Measurements from ENCODE around the gene IFT43. TPM values are rescaled to one million over a fixed set of nuclear protein-coding genes. Genes with fewer than 3 reads are reported as not detected.
A peak's percentile ranks its signal among the peaks of the same experiment; 100 is the strongest.

Gene IFT43
- total RNA-seq, 1 experiment from 2014 or later, result 17.5 TPM

GRCh38 chr14:76051717-76052465 lies 66.3 kb downstream of the IFT43 start:
- Mint-ChIP-seq H3K27ac (peak overlapping the region; percentile 64), H3K36me3 (peaks cover 3% of the 10 kb centered on the region; the same call in 1 of the 2 replicates), H3K4me1 (peaks cover 3% of the 10 kb centered on the region), H3K4me3 (no peak overlapping the region), H3K27me3 (ENCODE audit: low read depth) (no peaks in the 10 kb centered on the region), H3K9me3 (peaks cover 7% of the 10 kb centered on the region)
- ATAC-seq (peak; percentile 63), DNase-seq (ENCODE audit: low spot score) (peak; percentile 21)
- CTCF ChIA-PET, result interaction anchor here (0.8 to 3.1 kb wide), 10 partner anchors 40 to 595 kb away, joined by 3 to 36 read pairs (median 6); partner anchors contain the start of gene TGFB3
- TF ChIP-seq ZNF219 (CRISPR knock-in tag; IDR thresholded peaks at IDR 0.05; ENCODE audit: borderline replicate concordance), result no peak
- TF ChIP-seq ZNF416 (CRISPR knock-in tag; IDR thresholded peaks at IDR 0.05), result no peak
- POLR2A ChIA-PET, result no interaction called here

DNA sequence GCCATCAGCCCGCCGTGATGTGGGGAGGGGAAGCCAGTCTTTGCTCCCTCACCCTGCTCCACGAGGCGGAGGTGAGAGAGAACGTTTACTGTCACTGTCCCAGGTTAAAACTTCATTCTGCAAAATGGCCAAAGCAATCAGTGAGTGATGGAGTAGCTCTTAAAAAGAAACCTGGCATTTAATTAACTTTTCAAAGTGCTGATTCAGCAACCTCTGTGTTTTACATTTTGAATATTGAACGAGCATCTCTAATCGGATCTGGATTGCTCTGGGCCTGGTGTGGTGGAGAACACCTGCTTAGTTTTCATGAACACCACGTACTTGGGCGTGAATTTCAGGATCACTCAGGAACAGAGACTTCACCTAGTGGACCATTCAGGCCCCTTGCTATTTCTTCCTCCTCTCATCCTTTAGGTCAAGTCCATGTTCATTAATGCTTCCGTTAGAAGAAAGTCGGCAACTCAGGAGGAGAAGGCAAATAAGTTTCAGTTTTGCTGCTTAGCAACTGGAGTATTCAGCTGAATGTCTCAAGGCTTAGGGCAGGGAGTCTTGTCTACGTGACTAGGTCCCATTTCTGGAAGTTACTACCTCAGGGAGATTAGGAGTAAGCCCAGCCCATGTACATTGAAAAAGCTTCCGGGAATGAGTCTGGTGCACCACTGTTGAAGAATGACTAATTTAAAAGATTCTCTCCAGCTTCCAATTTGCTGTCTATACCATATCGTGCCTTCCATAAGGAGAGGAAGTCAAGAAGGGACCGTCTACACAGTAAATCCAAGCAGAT lies 68.2 kb downstream of the IFT43 start:
- Mint-ChIP-seq H3K27ac (no peak overlapping the region), H3K4me3 (no peak overlapping the region), H3K36me3 (peaks cover 3% of the 10 kb centered on the region; the same call in 1 of the 2 replicates), H3K9me3 (peaks cover 7% of the 10 kb centered on the region), H3K4me1 (no peaks in the 10 kb centered on the region; the same call in 1 of the 2 replicates), H3K27me3 (ENCODE audit: low read depth) (no peaks in the 10 kb centered on the region)
- ChIA-PET CTCF (interaction anchor here (1.2 to 1.8 kb wide), 4 partner anchors 61 to 345 kb away, joined by 3 to 12 read pairs (median 6); no protein-coding TSS in a partner anchor), POLR2A (no interaction called here)
- TF ChIP-seq RORB (CRISPR knock-in tag; IDR thresholded peaks at IDR 0.05) (no peak), USF1 (CRISPR knock-in tag; IDR thresholded peaks at IDR 0.05) (no peak), ZNF423 (CRISPR knock-in tag; IDR thresholded peaks at IDR 0.05) (no peak), ZNF232 (CRISPR knock-in tag; IDR thresholded peaks at IDR 0.05) (no peak), PREB (CRISPR knock-in tag; IDR thresholded peaks at IDR 0.05; ENCODE audit: borderline replicate concordance) (no peak)
- TF ChIP-seq, protein P1, sequence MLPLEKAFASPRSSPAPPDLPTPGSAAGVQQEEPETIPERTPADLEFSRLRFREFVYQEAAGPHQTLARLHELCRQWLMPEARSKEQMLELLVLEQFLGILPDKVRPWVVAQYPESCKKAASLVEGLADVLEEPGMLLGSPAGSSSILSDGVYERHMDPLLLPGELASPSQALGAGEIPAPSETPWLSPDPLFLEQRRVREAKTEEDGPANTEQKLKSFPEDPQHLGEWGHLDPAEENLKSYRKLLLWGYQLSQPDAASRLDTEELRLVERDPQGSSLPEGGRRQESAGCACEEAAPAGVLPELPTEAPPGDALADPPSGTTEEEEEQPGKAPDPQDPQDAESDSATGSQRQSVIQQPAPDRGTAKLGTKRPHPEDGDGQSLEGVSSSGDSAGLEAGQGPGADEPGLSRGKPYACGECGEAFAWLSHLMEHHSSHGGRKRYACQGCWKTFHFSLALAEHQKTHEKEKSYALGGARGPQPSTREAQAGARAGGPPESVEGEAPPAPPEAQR (CRISPR knock-in tag; IDR thresholded peaks at IDR 0.05), result no peak
- ATAC-seq (no peak), DNase-seq (ENCODE audit: low spot score) (no peak)

DNA sequence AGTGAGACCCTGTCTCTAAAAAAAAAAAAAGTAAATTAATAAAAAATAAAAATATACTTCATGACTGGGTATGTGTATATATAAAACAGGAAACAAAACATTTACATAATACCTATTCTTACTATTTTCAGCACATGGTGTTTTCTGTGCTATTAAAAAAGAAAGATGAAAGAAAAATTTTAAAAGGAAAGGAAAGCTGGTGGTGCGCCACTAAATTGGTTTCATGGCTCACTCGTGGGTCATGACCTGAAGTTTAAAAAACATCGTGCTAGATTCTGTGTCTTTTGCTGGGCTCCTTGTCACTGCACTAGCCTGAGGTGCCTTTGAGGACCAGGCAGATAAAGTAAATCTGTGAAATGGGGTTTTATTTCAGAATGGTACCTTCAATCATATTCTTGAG lies 69.8 kb downstream of the IFT43 start:
- Mint-ChIP-seq H3K36me3 (peaks cover 3% of the 10 kb centered on the region; the same call in 1 of the 2 replicates), H3K27ac (no peak overlapping the region), H3K27me3 (ENCODE audit: low read depth) (no peaks in the 10 kb centered on the region), H3K4me1 (no peaks in the 10 kb centered on the region; the same call in 1 of the 2 replicates), H3K9me3 (peaks cover 7% of the 10 kb centered on the region), H3K4me3 (no peak overlapping the region)
- ATAC-seq (no peak), DNase-seq (ENCODE audit: low spot score) (no peak)
- POLR2A ChIA-PET, result no interaction called here
- CTCF ChIA-PET, result interaction anchor here (0.8 to 2.1 kb wide), 5 partner anchors 13 to 279 kb away, joined by 3 to 17 read pairs (median 6); no protein-coding TSS in a partner anchor
- TF ChIP-seq MXD4 (CRISPR knock-in tag; IDR thresholded peaks at IDR 0.05; ENCODE audit: borderline replicate concordance) (no peak), CREM (CRISPR knock-in tag; IDR thresholded peaks at IDR 0.05) (no peak), PRRX2 (CRISPR knock-in tag; IDR thresholded peaks at IDR 0.05) (no peak), ETV6 (CRISPR knock-in tag; IDR thresholded peaks at IDR 0.05) (no peak), FOXK1 (CRISPR knock-in tag; IDR thresholded peaks at IDR 0.05) (no peak), SMAD3 (CRISPR knock-in tag; IDR thresholded peaks at IDR 0.05; ENCODE audit: borderline replicate concordance) (no peak), NFATC4 (CRISPR knock-in tag; IDR thresholded peaks at IDR 0.05) (no peak)
- TF ChIP-seq, protein P2, sequence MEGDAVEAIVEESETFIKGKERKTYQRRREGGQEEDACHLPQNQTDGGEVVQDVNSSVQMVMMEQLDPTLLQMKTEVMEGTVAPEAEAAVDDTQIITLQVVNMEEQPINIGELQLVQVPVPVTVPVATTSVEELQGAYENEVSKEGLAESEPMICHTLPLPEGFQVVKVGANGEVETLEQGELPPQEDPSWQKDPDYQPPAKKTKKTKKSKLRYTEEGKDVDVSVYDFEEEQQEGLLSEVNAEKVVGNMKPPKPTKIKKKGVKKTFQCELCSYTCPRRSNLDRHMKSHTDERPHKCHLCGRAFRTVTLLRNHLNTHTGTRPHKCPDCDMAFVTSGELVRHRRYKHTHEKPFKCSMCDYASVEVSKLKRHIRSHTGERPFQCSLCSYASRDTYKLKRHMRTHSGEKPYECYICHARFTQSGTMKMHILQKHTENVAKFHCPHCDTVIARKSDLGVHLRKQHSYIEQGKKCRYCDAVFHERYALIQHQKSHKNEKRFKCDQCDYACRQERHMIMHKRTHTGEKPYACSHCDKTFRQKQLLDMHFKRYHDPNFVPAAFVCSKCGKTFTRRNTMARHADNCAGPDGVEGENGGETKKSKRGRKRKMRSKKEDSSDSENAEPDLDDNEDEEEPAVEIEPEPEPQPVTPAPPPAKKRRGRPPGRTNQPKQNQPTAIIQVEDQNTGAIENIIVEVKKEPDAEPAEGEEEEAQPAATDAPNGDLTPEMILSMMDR (IDR thresholded peaks at IDR 0.05), result no peak
